ELR (cell line): Measurements from ENCODE around the gene ZNF326.
"Not testable (repeated sequence)": the region's sequence is repeated elsewhere in the genome, so short reads cannot be mapped to it uniquely, and the experiment has no call there.

ENCODE experiments used
- DNase-seq: peaks from one replicate; pipeline ENCODE4 v3.0.0-alpha.2; 2015; ENCODE audit warnings: low read depth

Gene ZNF326

DNA sequence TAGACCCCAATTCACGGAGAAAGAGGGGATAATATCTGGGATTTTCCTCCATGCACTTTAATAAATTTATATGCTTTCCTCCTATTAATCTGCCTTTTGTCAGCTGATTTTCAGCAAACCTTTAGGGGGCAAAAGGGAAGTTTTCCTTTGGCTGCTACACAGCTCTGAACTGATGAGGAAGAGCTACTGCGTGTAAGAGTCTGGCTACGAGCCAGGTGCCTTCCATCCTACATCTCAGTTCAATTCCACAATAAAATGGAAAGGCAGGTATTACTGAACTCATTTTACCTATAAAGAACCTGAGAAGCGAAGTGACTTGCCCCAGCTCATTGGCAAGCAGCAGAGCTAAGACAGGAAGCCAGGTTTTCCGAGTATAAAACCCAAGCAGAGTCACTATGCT lies 28.3 kb upstream of the ZNF326 start:
- DNase-seq: no peak

- DNase-seq: peak; percentile 40
Measured at GRCh38 chr1:89971600-89971999, 23.3 kb upstream of the ZNF326 start.

GRCh38 chr1:89972024-89972423 lies 22.9 kb upstream of the ZNF326 start:
- DNase-seq: no peak

DNA sequence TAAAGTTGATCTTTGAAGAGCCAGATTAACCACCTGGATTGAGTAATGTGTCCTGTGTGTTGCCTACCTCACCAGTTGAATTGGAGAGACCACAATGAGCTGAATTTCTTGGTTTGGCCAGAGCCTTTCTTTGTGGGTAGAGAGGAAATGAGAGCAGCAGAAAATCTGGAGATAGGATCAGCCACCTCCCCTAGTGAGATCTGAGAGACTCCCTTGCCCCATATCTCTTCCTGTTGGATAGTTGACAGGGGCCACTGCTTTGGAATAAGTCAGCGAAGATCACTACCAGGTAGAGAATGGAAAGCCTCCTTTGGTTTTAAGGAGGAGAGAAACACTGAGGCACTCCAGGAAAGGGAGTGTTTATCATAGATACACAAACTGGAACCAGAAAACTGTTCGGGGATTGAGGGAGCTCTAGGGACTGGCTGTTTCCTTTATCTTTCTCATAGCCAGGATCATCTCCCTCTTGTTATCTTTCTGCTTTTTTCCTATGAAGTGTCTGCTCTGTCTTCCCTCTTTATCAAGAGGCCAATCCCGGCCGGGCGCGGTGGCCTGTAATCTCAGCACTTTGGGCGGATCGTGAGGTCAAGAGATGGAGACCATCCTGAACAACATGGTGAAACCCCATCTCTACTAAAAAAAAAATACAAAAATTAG lies 21.3 kb upstream of the ZNF326 start:
- DNase-seq: no peak

- peak; percentile 23 for DNase-seq
Measured at GRCh38 chr1:89974256-89974655, 20.7 kb upstream of the ZNF326 start.

GRCh38 chr1:89974696-89975470 lies 20.0 kb upstream of the ZNF326 start:
- DNase-seq: peak; percentile 41

DNA sequence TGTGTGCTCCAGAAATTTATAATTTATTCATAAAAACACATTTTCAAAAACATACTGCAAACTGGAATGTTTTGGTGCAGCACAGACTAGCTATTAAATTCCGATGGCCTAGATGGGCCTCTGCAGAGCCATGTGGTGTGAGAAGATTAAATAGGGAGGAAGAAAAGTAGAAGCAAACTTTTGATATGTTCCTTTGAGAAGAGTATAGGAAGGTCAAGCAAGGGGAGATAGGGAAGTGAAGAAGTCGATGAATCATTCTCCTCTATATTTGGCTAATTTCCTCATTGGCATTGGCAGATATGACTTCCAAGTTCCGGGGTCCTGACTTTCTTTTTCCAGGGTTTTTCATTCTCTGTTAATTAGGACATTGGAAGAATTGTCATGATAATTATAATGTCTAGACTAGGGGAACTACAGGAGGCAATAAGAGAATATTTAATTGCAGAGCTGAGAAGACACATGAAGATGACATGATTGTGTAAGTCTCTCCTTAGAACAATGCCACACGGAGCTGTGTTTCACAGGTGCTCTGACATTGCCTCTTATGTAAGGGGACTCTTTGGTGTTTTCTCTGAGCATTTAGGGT lies 19.3 kb upstream of the ZNF326 start:
- no peak for DNase-seq

DNA sequence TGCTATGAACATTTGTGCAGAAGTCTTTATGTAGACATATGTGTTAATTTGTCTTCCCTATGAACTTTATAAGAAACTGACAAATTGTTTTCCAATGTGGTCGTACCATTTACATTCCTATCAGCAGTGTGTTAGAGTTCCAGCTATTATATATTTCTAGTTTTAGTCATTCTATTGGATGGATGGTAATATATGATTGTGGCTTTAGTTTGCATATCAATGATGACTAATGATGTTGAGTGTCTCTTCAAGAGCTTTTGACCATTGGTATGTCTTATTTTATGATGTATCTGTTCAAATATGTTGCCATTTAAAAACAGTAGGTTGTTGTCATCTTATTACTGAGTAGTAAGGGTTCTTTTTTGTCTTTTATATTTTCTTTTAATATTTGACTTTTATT lies 16.2 kb upstream of the ZNF326 start:
- peak; percentile 83 for DNase-seq

DNA sequence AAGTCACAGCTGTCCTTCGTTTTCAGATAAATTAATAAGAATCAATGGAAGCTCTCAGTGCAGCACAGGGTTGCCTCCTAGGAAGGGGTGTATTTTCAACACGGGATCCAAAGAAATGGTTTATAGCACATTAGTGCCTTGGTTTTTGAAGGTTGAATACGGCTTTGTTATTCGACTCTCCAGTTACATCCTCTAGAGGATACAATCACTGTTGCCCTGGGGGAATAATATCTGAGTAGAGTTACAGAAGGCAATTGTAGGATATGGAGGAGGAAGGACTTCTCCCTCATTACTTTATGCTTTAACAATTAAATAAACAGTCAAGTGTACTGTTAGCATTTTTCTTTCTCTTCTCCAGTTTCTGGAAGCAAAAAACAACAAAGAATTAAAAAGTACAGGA lies 14.3 kb upstream of the ZNF326 start:
- DNase-seq: peak; percentile 33

- not testable (repeated sequence) for DNase-seq
Measured at GRCh38 chr1:89982846-89983245, 12.1 kb upstream of the ZNF326 start.

GRCh38 chr1:89984564-89985116 lies 10.3 kb upstream of the ZNF326 start:
- not testable (repeated sequence) for DNase-seq

DNA sequence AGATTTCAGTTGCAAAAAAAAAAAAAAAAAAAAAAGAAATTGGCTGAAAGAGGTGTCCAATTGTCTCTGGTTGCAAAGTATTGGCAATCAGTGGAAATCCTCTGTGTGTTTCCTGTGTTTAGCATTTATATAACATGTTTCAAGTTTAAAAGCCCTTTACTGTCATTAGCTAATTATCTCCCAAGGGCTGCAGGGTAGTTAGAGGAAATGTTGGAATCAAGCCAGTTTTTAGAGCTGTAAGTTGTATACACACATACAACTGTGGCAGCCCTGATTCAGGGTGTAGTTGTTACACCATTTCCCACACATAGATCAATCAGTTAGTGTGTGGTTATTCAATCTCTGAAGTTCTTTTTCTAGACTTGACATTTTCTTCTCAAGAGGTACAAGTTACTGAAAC lies 8.9 kb upstream of the ZNF326 start:
- no peak for DNase-seq

GRCh38 chr1:89987159-89987819 lies 7.6 kb upstream of the ZNF326 start:
- DNase-seq: peak; percentile 80

DNA sequence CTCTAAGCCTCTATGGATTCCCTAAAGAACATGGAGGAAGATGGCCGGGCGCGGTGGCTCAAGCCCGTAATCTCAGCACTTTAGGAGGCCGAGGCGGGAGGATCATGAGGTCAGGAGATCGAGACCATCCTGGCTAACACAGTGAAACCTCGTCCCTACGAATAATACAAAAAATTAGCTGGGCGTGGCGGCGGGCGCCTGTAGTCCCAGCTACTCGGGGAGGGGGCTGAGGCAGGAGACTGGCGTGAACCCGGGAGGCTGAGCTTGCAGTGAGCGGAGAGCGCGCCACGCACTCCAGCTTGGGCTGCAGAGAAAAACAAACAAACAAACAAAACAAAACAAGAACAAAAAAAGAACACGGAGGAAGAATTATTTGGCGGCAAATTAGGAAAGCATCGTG lies 5.8 kb upstream of the ZNF326 start:
- DNase-seq: no peak

DNA sequence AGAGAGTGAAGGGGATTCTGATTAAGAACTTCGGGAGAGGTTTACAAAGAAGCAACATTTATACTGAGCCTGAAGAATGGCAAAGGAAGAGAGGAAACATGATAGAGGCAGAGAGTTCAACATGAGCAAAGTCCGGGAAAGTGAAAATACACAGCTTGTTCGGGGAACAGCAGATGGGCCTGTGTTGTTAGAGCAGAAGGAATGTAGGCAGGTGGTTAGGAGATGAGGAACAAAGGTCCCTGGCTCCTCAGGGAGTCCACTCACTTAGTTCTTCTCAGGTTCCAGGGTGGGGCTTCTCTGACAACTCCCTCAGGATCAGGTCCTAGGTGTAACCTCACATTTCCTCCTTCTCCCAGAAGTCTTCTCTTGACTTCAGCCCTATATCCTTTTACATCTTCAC lies 5.1 kb upstream of the ZNF326 start:
- DNase-seq: no peak

DNA sequence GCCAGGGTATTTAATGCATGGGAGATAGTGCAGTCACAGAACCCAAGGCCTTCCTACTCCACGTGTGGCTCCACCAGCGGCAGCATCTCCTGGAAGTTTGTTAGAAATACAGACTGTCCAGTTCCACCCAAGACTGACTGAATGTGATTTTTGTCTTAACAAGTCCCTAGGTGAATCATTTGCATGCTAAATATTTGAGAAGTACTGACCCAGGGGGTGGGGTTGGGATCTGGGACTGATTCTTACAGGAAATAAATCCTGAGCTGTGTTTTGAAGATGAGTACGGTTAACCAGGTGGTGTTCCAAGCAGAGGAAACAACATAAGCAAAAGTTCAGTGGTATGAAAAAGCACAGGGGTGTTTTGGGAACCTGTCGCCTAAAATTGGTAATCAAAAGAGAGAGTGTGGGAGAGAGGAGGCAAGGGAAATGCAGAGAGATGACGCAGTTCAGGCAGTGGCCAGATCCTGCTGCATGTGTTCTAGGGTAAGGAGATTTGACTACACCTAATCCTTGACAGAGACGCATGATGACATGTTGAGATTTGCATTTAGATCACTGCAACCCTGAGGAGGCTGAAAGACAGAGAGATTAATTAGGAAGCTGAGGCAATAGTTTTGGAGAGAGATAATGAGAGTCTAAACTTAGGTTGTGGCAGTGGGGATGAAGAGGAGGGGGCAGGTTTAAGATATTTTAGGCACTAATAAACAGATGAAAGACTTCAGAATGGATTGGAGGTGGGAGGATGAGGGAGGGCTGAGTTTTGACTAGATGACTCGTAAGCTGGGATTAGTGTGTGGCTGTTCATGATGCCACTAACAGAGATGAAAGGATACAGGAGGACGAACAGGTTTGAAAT lies 3.7 kb upstream of the ZNF326 start:
- peak; percentile 22 for DNase-seq

DNA sequence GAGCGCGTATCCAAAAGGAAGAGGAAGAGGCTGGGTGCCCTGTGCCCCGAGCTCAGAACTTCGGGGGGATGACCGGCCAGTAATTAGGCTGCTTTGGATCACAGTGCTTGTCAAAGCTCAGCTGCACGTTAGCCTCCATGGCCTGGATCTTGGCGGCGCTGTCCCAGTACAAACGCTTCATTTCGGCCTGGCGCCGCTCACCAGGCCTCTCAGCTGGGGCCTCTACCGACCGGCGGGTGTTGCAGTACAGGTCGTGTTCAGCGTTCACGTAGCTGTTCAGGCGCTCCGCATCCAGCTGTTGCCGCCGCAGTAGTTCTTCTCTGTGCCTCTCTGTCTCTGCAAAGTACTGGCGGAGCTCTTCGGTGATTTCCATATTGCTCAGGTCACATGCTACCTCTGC lies 1.4 kb upstream of the ZNF326 start:
- no peak for DNase-seq

- DNase-seq: no peak
Measured at GRCh38 chr1:89994231-89994804, 592 bp upstream of the ZNF326 start.

- DNase-seq: peak; percentile 72
Measured at GRCh38 chr1:89995598-89996449, 914 bp downstream of the ZNF326 start.

DNA sequence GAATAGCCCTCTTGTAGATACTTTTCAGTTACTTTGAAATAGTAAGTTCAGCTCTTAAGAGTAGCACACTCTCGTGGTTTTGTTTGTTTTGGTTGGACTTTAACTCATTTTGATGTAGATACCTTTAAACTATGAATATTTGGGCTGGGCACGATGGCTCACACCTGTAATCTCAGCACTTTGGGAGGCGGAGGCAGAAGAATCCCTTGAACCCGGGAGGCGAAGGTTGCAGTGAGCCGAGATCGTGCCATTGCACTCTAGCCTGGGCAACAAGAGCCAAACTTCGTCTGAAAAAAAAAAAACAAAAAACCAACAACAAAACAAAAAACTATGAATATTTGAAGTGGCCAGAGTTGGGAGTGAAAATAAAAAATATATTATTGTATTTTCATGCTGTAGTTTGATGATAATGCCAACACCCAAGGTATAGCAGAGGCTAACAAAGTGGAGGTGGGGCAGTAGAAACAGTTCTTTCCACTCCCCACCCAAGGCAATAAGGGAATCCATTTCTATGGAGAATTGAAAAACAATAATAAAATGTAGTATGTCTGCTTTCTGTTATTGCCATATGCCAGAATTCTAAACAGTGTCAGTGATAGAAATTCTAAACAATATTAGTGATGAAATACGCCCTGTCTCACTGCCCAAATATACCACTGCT lies 1.7 kb downstream of the ZNF326 start:
- DNase-seq: no peak
